GM19395 (cell line): Measurements from ENCODE around the gene OAF.
A peak's percentile ranks its signal among the peaks of the same experiment; 100 is the strongest.

ENCODE experiments used
- ATAC-seq: cut with Tn5 transposase; IDR thresholded peaks from one replicate; pipeline ENCODE4 v1.9.1; 2021; ENCODE audit warnings: mild to moderate bottlenecking, moderate library complexity; ENCODE audit not compliant: unreplicated experiment

OAF gene

GRCh38 chr11:120220747-120221037 lies 9.9 kb downstream of the OAF start:
- ATAC-seq = no peak

- no peak for ATAC-seq
Measured at GRCh38 chr11:120221115-120221752, 10.4 kb downstream of the OAF start.

- no peak for ATAC-seq
Measured at GRCh38 chr11:120222916-120223315, 12.1 kb downstream of the OAF start.

- ATAC-seq = no peak
Measured at GRCh38 chr11:120223793-120224192, 13.0 kb downstream of the OAF start.

- ATAC-seq = no peak
Measured at GRCh38 chr11:120224361-120224760, 13.5 kb downstream of the OAF start.

GRCh38 chr11:120224972-120225909 lies 14.4 kb downstream of the OAF start:
- ATAC-seq = no peak

- ATAC-seq = no peak
Measured at GRCh38 chr11:120226242-120226641, 15.4 kb downstream of the OAF start.

GRCh38 chr11:120226714-120227113 lies 15.9 kb downstream of the OAF start:
- no peak for ATAC-seq

GRCh38 chr11:120227228-120227852 lies 16.5 kb downstream of the OAF start:
- ATAC-seq = no peak

GRCh38 chr11:120228794-120229384 lies 18.1 kb downstream of the OAF start:
- ATAC-seq = no peak

GRCh38 chr11:120229451-120230424 lies 18.9 kb downstream of the OAF start:
- no peak for ATAC-seq

- ATAC-seq = no peak
Measured at GRCh38 chr11:120230433-120231071, 19.7 kb downstream of the OAF start.

GRCh38 chr11:120231963-120232362 lies 21.1 kb downstream of the OAF start:
- ATAC-seq = no peak

- ATAC-seq = no peak
Measured at GRCh38 chr11:120233207-120233803, 22.5 kb downstream of the OAF start.

- ATAC-seq = peak; percentile 73
Measured at GRCh38 chr11:120235024-120235628, 24.3 kb downstream of the OAF start.

GRCh38 chr11:120236169-120237107 lies 25.6 kb downstream of the OAF start:
- no peak for ATAC-seq

GRCh38 chr11:120238968-120239620 lies 28.3 kb downstream of the OAF start:
- no peak for ATAC-seq
